Neural progenitor cell (in vitro differentiated cells): ENCODE data around the gene BMPR1B. TPM values are rescaled to one million over a fixed set of nuclear protein-coding genes. Genes with fewer than 3 reads are reported as not detected.

Source experiments
- DNase-seq: peaks from one replicate; pipeline ENCODE4 v3.0.0-alpha.2; 2016; ENCODE audit warnings: low spot score
- H2AFZ ChIP-seq: fragments of 200-600 bp; sonication (generic); replicated peaks from 2 replicates; pipeline ENCODE4 v1.6.1; 2016; ENCODE audit warnings: antibody characterized with exemption
- H3F3A ChIP-seq: fragments of 200-600 bp; sonication (generic); 2 replicates; pipeline ENCODE4 v1.6.1; 2016; ENCODE audit warnings: antibody characterized with exemption, low read depth
- H3K27ac ChIP-seq: fragments of 200-600 bp; sonication (generic); 2 replicates; pipeline ENCODE4 v1.5.1; 2016; ENCODE audit warnings: mild to moderate bottlenecking
- H3K27me3 ChIP-seq: fragments of 200-600 bp; sonication (generic); 2 replicates; pipeline ENCODE4 v1.6.1; 2016; ENCODE audit warnings: mild to moderate bottlenecking, moderate library complexity
- H3K36me3 ChIP-seq: fragments of 200-600 bp; sonication (generic); 2 replicates; pipeline ENCODE4 v1.5.1; 2016
- H3K4me1 ChIP-seq: fragments of 200-600 bp; sonication (generic); 2 replicates; pipeline ENCODE4 v1.6.1; 2016; ENCODE audit warnings: mixed run types
- H3K4me2 ChIP-seq: fragments of 200-600 bp; sonication (generic); 2 replicates; pipeline ENCODE4 v1.6.1; 2016
- H3K4me3 ChIP-seq: fragments of 200-600 bp; sonication (generic); 2 replicates; pipeline ENCODE4 v1.5.1; 2016
- H3K79me2 ChIP-seq: fragments of 200-600 bp; sonication (generic); 2 replicates; pipeline ENCODE4 v1.6.1; 2016; ENCODE audit warnings: low read depth
- H3K9ac ChIP-seq: fragments of 200-600 bp; sonication (generic); 2 replicates; pipeline ENCODE4 v1.6.1; 2016
- H3K9me3 ChIP-seq: fragments of 200-600 bp; sonication (generic); 2 replicates; pipeline ENCODE4 v1.5.1; 2016; ENCODE audit warnings: low read depth
- H4K20me1 ChIP-seq: fragments of 200-600 bp; sonication (generic); 2 replicates; pipeline ENCODE4 v1.6.1; 2016; ENCODE audit warnings: low read depth
- H3K27ac Mint-ChIP-seq: 3 replicates; pipeline ENCODE4 v1.8.0; 2021; ENCODE audit warnings: mixed read lengths
- H3K27me3 Mint-ChIP-seq: 2 replicates; pipeline ENCODE4 v1.8.0; 2022; ENCODE audit warnings: low read depth, mild to moderate bottlenecking, inconsistent platforms, moderate library complexity, mixed read lengths; ENCODE audit not compliant: insufficient read depth
- H3K36me3 Mint-ChIP-seq: 3 replicates; pipeline ENCODE4 v1.8.0; 2021; ENCODE audit warnings: mixed read lengths
- H3K4me1 Mint-ChIP-seq: 3 replicates; pipeline ENCODE4 v1.8.0; 2021; ENCODE audit warnings: mixed read lengths
- H3K4me3 Mint-ChIP-seq: 3 replicates; pipeline ENCODE4 v1.8.0; 2021; ENCODE audit warnings: mild to moderate bottlenecking, moderate library complexity, mixed read lengths
- H3K9me3 Mint-ChIP-seq: 3 replicates; pipeline ENCODE4 v1.8.0; 2020; ENCODE audit warnings: mixed read lengths
- CTCF ChIP-seq: fragments of 200-600 bp; sonication (generic); IDR thresholded peaks from 2 replicates; pipeline ENCODE4 v1.5.1; 2017; ENCODE audit warnings: antibody characterized with exemption, mild to moderate bottlenecking
- EZH2 ChIP-seq: fragments of 200-600 bp; sonication (generic); IDR thresholded peaks from 2 replicates; pipeline ENCODE4 v1.6.1; 2017; ENCODE audit warnings: antibody characterized with exemption, mild to moderate bottlenecking, moderate library complexity
- EZH2phosphoT487 ChIP-seq: fragments of 200-600 bp; sonication (generic); IDR thresholded peaks from 2 replicates; pipeline ENCODE4 v1.6.1; 2017; ENCODE audit warnings: antibody characterized with exemption
- total RNA-seq: library from RNA; depleted of rRNA; stranded (reverse); fragments of >200 nt; gene quantifications from 2 replicates; pipeline ENCODE4 v1.2.3, GENCODE V29; 2015; ENCODE audit warnings: low replicate concordance

Gene BMPR1B
- total RNA-seq, 1 donor from 2014 or later: 2.7 TPM

GRCh38 chr4:94974773-94975172, 217.0 kb downstream of the BMPR1B start:
- H3K79me2 ChIP-seq: no peaks in the 10 kb centered on the region
- H3K9me3 ChIP-seq: no peaks in the 10 kb centered on the region
- no peak overlapping the region for H3K4me3 Mint-ChIP-seq
- H3F3A ChIP-seq: no peaks in the 10 kb centered on the region
- H3K4me1 Mint-ChIP-seq: peaks cover 27% of the 10 kb centered on the region
- H3K36me3 Mint-ChIP-seq: peaks cover 6% of the 10 kb centered on the region
- no peaks in the 10 kb centered on the region for H3K36me3 ChIP-seq
- H3K9me3 Mint-ChIP-seq: no peaks in the 10 kb centered on the region
- no peak overlapping the region for H3K27ac ChIP-seq
- no peak overlapping the region for H2AFZ ChIP-seq
- peak overlapping the region; percentile 47 for H3K27ac Mint-ChIP-seq
- H3K27me3 ChIP-seq: no peaks in the 10 kb centered on the region
- H3K4me2 ChIP-seq: no peak overlapping the region
- H4K20me1 ChIP-seq: no peaks in the 10 kb centered on the region
- no peaks in the 10 kb centered on the region for H3K27me3 Mint-ChIP-seq
- DNase-seq: no peak
- no peak overlapping the region for H3K4me3 ChIP-seq
- H3K4me1 ChIP-seq: no peaks in the 10 kb centered on the region
- TF ChIP-seq EZH2: no peak
- no peak for TF ChIP-seq CTCF
- TF ChIP-seq EZH2phosphoT487: no peak
- no peak overlapping the region for H3K9ac ChIP-seq

- Mint-ChIP-seq H3K36me3 (peaks cover 6% of the 10 kb centered on the region), H3K27ac (no peak overlapping the region), H3K9me3 (no peaks in the 10 kb centered on the region), H3K27me3 (no peaks in the 10 kb centered on the region), H3K4me3 (no peak overlapping the region), H3K4me1 (peaks cover 27% of the 10 kb centered on the region)
- no peak for DNase-seq
- no peak for TF ChIP-seq EZH2phosphoT487
- TF ChIP-seq CTCF: no peak
- no peak for TF ChIP-seq EZH2
- Histone ChIP-seq H4K20me1 (no peaks in the 10 kb centered on the region), H3K79me2 (no peaks in the 10 kb centered on the region), H3K4me1 (no peaks in the 10 kb centered on the region), H3K4me2 (no peak overlapping the region), H3K4me3 (no peak overlapping the region), H3K27me3 (no peaks in the 10 kb centered on the region), H3F3A (no peaks in the 10 kb centered on the region), H3K27ac (no peak overlapping the region), H2AFZ (no peak overlapping the region), H3K9ac (no peak overlapping the region), H3K36me3 (no peaks in the 10 kb centered on the region), H3K9me3 (no peaks in the 10 kb centered on the region)
These were observed 218.7 kb downstream of the BMPR1B start for GRCh38 chr4:94976371-94977011.

GRCh38 chr4:94978904-94979303, 221.1 kb downstream of the BMPR1B start:
- TF ChIP-seq EZH2 (no peak), EZH2phosphoT487 (no peak), CTCF (no peak)
- Histone ChIP-seq H3K27me3 (no peaks in the 10 kb centered on the region), H3K4me2 (no peak overlapping the region), H3K36me3 (no peaks in the 10 kb centered on the region), H3K27ac (no peak overlapping the region), H3K4me1 (no peaks in the 10 kb centered on the region), H3K4me3 (no peak overlapping the region), H2AFZ (no peak overlapping the region), H3K79me2 (no peaks in the 10 kb centered on the region), H4K20me1 (no peaks in the 10 kb centered on the region), H3F3A (no peaks in the 10 kb centered on the region), H3K9ac (no peak overlapping the region), H3K9me3 (no peaks in the 10 kb centered on the region)
- Mint-ChIP-seq H3K36me3 (peaks cover 6% of the 10 kb centered on the region), H3K4me1 (peaks cover 17% of the 10 kb centered on the region), H3K27me3 (peaks cover 2% of the 10 kb centered on the region), H3K27ac (no peak overlapping the region), H3K4me3 (no peak overlapping the region), H3K9me3 (no peaks in the 10 kb centered on the region)
- no peak for DNase-seq
